Measurements from ENCODE around the gene UBR3. TPM values are rescaled to one million over a fixed set of nuclear protein-coding genes. Genes with fewer than 3 reads are reported as not detected.

The UBR3 gene
- total RNA-seq, 1 experiment from 2014 or later = 21.9 TPM

DNA sequence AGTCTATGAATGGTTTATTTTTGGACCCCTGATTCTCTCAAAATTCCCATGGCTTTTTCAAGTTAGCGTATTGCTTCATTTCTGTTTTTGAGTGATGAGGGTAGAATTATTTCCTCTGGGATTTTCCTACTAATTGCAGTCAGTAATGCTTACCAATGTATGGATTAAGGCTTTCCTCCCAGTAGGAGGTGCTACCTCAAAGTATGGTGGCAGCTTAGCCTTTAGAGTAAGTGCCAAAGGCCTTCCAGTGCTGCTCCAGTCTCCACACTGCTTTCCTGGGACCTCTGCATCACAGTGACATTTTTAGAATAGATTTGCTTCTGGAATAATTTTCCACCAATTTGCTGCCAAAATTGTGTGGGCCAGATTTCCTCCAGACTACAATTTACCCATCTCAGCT, 44.7 kb upstream of the UBR3 start:
- Histone ChIP-seq H2BK5ac (ENCODE audit: insufficient read length, low read length) (no peak overlapping the region), H3K4ac (ENCODE audit: low read depth, low read length) (no peak overlapping the region), H3K23ac (ENCODE audit: insufficient read length, low read depth, low read length) (no peak overlapping the region), H2BK15ac (ENCODE audit: low read depth, low read length) (no peak overlapping the region), H2AFZ (ENCODE audit: low read length) (no peak overlapping the region), H4K20me1 (ENCODE audit: control insufficient read depth, insufficient read depth, insufficient read length) (no peaks in the 10 kb centered on the region), H3K23me2 (ENCODE audit: insufficient read length, low read depth, low read length, poor library complexity, severe bottlenecking) (no peaks in the 10 kb centered on the region), H2BK120ac (ENCODE audit: low read depth, low read length, poor library complexity, severe bottlenecking) (no peak overlapping the region), H4K8ac (replicated peaks; ENCODE audit: insufficient read length, low read depth, low read length) (no peak overlapping the region), H3K27me3 (ENCODE audit: insufficient read depth, low read length) (no peaks in the 10 kb centered on the region), H3K9ac (ENCODE audit: extremely low read depth, insufficient read length, low read length) (no peak overlapping the region), H3K14ac (ENCODE audit: insufficient read depth, low read length) (no peak overlapping the region), H3K79me2 (ENCODE audit: insufficient read depth, low read length) (no peaks in the 10 kb centered on the region), H3K9me3 (ENCODE audit: control insufficient read depth, low read depth, low read length) (no peaks in the 10 kb centered on the region), H2AK5ac (ENCODE audit: insufficient read length, low read length) (no peak overlapping the region), H3K4me1 (ENCODE audit: insufficient read depth, low read length) (no peaks in the 10 kb centered on the region), H2BK12ac (ENCODE audit: insufficient read length, low read depth, low read length) (no peak overlapping the region), H3K79me1 (ENCODE audit: insufficient read depth, low read depth, low read length, poor library complexity, severe bottlenecking) (no peaks in the 10 kb centered on the region), H2BK20ac (ENCODE audit: low read depth, low read length, poor library complexity, severe bottlenecking) (no peak overlapping the region), H4K91ac (ENCODE audit: insufficient read length, low read depth, low read length) (no peak overlapping the region), H4K5ac (ENCODE audit: insufficient read length, low read depth, low read length) (no peak overlapping the region), H3T11ph (ENCODE audit: low read length) (no peak overlapping the region), H3K27ac (ENCODE audit: insufficient read length, low read depth, low read length) (no peak overlapping the region), H3K4me2 (ENCODE audit: insufficient read depth, insufficient read length, low read length) (no peak overlapping the region), H3K18ac (ENCODE audit: insufficient read length, low read depth, low read length) (no peak overlapping the region), H3K56ac (ENCODE audit: insufficient read length, low read depth, low read length) (no peak overlapping the region)
- Mint-ChIP-seq H3K27ac (no peak overlapping the region), H3K9me3 (no peaks in the 10 kb centered on the region), H3K4me1 (peaks cover 0 to 4% of the 10 kb centered on the region in 2 experiments; a peak in 1 of 4 replicates), H3K36me3 (ENCODE audit: insufficient read depth in 1 of 3, low read depth in 3 of 3) (peaks cover 0 to 3% (median 1%) of the 10 kb centered on the region in 3 experiments; a peak in 2 of 7 replicates), H3K4me3 (no peak overlapping the region), H3K27me3 (ENCODE audit: low read depth) (no peaks in the 10 kb centered on the region)
- no CpG with 5 or more reads among the region's 1 CpG for WGBS (ENCODE audit: extremely low coverage, insufficient read length, low lambda C conversion rate)
- no peak for DNase-seq
- TF ChIP-seq, protein P1, sequence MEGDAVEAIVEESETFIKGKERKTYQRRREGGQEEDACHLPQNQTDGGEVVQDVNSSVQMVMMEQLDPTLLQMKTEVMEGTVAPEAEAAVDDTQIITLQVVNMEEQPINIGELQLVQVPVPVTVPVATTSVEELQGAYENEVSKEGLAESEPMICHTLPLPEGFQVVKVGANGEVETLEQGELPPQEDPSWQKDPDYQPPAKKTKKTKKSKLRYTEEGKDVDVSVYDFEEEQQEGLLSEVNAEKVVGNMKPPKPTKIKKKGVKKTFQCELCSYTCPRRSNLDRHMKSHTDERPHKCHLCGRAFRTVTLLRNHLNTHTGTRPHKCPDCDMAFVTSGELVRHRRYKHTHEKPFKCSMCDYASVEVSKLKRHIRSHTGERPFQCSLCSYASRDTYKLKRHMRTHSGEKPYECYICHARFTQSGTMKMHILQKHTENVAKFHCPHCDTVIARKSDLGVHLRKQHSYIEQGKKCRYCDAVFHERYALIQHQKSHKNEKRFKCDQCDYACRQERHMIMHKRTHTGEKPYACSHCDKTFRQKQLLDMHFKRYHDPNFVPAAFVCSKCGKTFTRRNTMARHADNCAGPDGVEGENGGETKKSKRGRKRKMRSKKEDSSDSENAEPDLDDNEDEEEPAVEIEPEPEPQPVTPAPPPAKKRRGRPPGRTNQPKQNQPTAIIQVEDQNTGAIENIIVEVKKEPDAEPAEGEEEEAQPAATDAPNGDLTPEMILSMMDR (conservative IDR thresholded peaks at IDR 0.05) = peak; percentile 36; the same call in 2 of the 3 replicates

Measured in H9 (cell line).